Osteocyte (in vitro differentiated cells): ENCODE measurements around the gene PLEKHH3. TPM values are rescaled to one million over a fixed set of nuclear protein-coding genes. Genes with fewer than 3 reads are reported as not detected.

Experiments
- DNase-seq: peaks from one replicate; pipeline ENCODE4 v3.0.0; 2021; ENCODE audit warnings: mixed read lengths; ENCODE audit not compliant: unreplicated experiment; ENCODE audit errors: extremely low spot score
- H3K27ac Mint-ChIP-seq: one replicate; pipeline ENCODE4 v1.8.0; 2021; ENCODE audit warnings: mild to moderate bottlenecking, mixed read lengths; ENCODE audit not compliant: unreplicated experiment
- H3K27me3 Mint-ChIP-seq: one replicate; pipeline ENCODE4 v1.8.0; 2021; ENCODE audit warnings: mixed read lengths; ENCODE audit not compliant: unreplicated experiment
- H3K36me3 Mint-ChIP-seq: one replicate; pipeline ENCODE4 v1.8.0; 2021; ENCODE audit warnings: mixed read lengths; ENCODE audit not compliant: unreplicated experiment
- H3K4me1 Mint-ChIP-seq: one replicate; pipeline ENCODE4 v1.8.0; 2021; ENCODE audit warnings: mixed read lengths; ENCODE audit not compliant: unreplicated experiment
- H3K4me3 Mint-ChIP-seq: one replicate; pipeline ENCODE4 v1.8.0; 2021; ENCODE audit warnings: mild to moderate bottlenecking, moderate library complexity, mixed read lengths; ENCODE audit not compliant: unreplicated experiment
- H3K9me3 Mint-ChIP-seq: one replicate; pipeline ENCODE4 v1.8.0; 2021; ENCODE audit warnings: mixed read lengths; ENCODE audit not compliant: unreplicated experiment
- total RNA-seq: library from RNA; stranded (reverse); gene quantifications from 2 replicates; pipeline ENCODE4 v1.2.1, GENCODE V29; 2021
- TF ChIP-seq, protein P1 (sequence below): fragments of 200-600 bp; sonication (generic); IDR thresholded peaks from 2 replicates; pipeline ENCODE4 v1.5.0; 2021; ENCODE audit warnings: antibody characterized with exemption, mild to moderate bottlenecking, moderate library complexity

The PLEKHH3 gene
- total RNA-seq, 1 donor from 2014 or later, result 28.9 TPM

DNA sequence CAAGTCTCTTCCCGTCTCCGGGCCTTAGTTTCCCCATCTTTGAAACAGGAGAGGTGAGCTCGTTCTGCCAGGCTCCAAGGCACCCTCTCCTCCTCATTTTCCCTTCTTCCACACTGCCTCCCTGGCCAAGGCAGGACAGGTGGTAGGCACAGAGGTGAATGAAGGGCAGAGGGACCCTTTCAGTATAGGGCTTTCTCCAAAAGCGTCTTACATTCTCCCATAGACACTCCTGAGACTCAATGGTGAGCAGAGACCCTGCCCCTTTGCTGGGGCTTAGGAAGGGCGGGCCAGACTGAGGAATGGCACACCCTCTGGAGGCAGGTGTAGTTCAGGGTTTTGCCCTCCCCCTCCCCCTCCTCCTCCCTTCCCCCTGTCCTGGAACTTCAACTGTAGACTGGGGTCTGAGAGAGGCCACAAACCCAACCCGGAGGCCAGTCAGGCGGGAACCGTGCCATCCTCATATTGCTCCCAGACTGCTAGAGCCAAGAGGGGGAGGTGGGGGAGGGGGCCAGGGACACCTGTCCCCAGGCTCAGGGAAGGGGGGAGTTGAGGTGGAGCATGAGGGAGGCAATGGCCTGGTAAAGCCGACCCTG lies 1.9 kb downstream of the PLEKHH3 start:
- Mint-ChIP-seq H3K4me1 (peaks cover 33% of the 10 kb centered on the region), H3K27me3 (no peaks in the 10 kb centered on the region), H3K9me3 (no peaks in the 10 kb centered on the region), H3K36me3 (peaks cover 6% of the 10 kb centered on the region), H3K4me3 (peak overlapping the region; percentile 65), H3K27ac (peak overlapping the region; percentile 27)
- DNase-seq, result no peak
- TF ChIP-seq, protein P1, sequence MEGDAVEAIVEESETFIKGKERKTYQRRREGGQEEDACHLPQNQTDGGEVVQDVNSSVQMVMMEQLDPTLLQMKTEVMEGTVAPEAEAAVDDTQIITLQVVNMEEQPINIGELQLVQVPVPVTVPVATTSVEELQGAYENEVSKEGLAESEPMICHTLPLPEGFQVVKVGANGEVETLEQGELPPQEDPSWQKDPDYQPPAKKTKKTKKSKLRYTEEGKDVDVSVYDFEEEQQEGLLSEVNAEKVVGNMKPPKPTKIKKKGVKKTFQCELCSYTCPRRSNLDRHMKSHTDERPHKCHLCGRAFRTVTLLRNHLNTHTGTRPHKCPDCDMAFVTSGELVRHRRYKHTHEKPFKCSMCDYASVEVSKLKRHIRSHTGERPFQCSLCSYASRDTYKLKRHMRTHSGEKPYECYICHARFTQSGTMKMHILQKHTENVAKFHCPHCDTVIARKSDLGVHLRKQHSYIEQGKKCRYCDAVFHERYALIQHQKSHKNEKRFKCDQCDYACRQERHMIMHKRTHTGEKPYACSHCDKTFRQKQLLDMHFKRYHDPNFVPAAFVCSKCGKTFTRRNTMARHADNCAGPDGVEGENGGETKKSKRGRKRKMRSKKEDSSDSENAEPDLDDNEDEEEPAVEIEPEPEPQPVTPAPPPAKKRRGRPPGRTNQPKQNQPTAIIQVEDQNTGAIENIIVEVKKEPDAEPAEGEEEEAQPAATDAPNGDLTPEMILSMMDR, result no peak

DNA sequence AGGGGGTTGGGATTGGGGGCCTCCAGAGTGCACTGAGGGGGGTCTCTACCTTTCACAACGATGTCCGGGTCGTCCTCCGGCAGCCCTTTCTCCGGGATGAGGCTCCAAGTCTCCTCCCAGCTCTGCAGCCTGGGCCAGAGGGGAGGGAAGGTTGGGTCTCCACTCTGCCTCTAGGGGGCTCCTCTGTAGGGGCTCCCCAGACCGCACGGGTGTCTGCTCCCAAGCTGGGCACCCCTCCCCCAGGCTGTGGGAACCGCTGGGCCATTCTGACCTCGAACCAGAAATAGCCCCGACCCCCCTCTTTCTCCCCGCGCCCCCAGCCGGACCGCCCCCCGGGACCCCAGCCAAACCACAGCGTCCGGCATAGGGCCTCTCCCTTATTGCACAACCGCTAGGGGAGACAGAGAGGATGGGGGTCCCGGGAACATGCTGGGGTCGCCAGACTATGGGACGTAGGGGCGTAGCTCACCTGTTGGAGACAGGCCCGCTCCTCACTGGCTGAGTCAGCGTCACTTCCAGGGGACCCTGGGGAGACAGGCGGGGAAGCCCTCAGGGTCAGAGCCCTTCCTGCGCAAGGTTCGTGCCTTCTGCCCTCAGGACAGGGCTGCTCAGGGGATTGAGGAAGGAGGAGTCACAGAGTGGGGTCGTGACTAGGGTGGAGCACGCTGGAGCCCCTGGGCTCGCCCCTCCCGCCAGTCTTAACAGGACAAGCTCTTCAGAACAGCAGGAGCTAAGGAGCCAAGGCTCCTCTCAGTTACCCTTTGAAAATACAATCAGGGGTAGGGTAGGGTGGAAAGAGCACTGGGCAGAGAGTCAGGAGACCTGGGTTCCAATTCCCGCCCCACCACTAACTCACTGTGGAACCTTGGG lies 2.7 kb downstream of the PLEKHH3 start:
- H3K27ac Mint-ChIP-seq, result no peak overlapping the region

DNA sequence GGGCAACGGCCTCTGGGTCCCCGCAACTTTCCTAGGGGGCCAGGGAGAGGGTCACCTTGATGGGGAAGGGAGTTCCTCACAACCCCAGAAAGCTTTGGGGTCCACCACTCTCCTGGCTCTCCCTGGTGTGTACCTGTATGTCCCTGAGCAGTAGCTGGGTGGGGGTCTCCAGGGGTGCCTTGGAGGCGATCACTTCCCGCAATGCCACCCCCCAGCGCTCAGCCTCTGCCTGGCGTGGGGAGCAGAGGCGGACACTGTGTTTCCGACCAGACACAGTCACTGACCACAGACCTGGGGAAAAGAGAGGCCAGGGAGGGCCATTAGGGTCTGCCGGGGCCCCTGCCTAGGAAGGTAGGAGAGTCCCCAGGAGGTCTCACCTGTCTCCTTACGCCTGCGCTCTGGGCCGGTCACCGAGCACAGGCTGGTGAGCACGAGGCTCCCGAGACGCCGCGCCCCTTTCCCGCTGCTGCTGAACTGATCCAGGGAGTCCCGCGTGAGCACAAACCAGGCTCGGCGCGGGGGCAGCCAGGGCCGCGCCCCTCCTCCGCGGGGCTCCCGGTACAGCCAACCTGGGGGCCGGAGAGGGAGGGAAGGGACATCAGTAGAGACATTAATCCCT lies 3.4 kb downstream of the PLEKHH3 start:
- Mint-ChIP-seq H3K4me3 (no peak overlapping the region), H3K4me1 (peaks cover 36% of the 10 kb centered on the region)

More for the DNA sequence above, 2.7 kb downstream of the PLEKHH3 start:
- Mint-ChIP-seq H3K36me3 (peaks cover 11% of the 10 kb centered on the region), H3K9me3 (no peaks in the 10 kb centered on the region), H3K4me1 (peaks cover 33% of the 10 kb centered on the region), H3K27me3 (no peaks in the 10 kb centered on the region), H3K4me3 (peak overlapping the region; percentile 65)
- TF ChIP-seq, protein P1, result peak; percentile 54
- DNase-seq, result no peak

DNA sequence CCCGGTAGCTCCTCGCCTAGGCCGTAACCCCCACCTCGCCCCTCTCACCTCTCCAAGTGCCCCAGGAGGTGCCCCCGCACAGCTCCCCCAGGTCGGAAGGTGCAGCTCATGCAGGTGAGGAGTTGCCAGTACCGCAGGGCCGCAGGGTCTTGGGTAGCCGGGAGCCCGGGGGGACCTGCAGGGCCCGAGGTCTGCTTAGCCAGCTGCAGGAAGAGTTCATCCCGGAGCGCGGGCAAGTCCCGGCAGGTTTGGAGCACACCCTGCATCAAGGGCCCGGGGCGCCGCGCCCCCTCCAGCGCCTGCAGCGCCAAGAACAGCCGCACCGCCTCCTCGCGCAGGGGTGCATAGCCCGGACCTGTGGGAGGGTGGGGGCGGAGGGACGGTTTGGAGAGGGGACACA lies 4.8 kb downstream of the PLEKHH3 start:
- H3K4me1 Mint-ChIP-seq, result peaks cover 43% of the 10 kb centered on the region
- TF ChIP-seq, protein P1, result no peak
- H3K27ac Mint-ChIP-seq, result peak overlapping the region; percentile 69
- H3K27me3 Mint-ChIP-seq, result no peaks in the 10 kb centered on the region
- no peaks in the 10 kb centered on the region for H3K9me3 Mint-ChIP-seq
- peaks cover 16% of the 10 kb centered on the region for H3K36me3 Mint-ChIP-seq
- no peak for DNase-seq
- no peak overlapping the region for H3K4me3 Mint-ChIP-seq

More for the DNA sequence above, 3.4 kb downstream of the PLEKHH3 start:
- H3K36me3 Mint-ChIP-seq, result peaks cover 13% of the 10 kb centered on the region
- no peak overlapping the region for H3K27ac Mint-ChIP-seq
- no peaks in the 10 kb centered on the region for H3K9me3 Mint-ChIP-seq
- DNase-seq, result no peak
- H3K27me3 Mint-ChIP-seq, result no peaks in the 10 kb centered on the region
- TF ChIP-seq, protein P1, result no peak
